HG02885 (cell line): ENCODE results near the gene MAS1.
A peak's percentile ranks its signal among the peaks of the same experiment; 100 is the strongest.
"Not testable (repeated sequence)": the region's sequence is repeated elsewhere in the genome, so short reads cannot be mapped to it uniquely, and the experiment has no call there.

ENCODE experiments used
- ATAC-seq: cut with Tn5 transposase; IDR thresholded peaks from one replicate; pipeline ENCODE4 v1.9.1; 2021; ENCODE audit warnings: mild to moderate bottlenecking; ENCODE audit not compliant: unreplicated experiment, poor library complexity

Gene MAS1

GRCh38 chr6:159890792-159891191 lies at the start of gene MAS1:
Gene MAS1, plus strand, starts transcription at chr6:159890988. Its CDS starts 15,968 bp downstream, at chr6:159906956.
- no peak for ATAC-seq

- ATAC-seq, result no peak
These were observed 48.8 kb upstream of the MAS1 start for GRCh38 chr6:159842035-159842434.

- ATAC-seq, result no peak
These were observed 45.8 kb upstream of the MAS1 start for GRCh38 chr6:159844737-159845645.

- not testable (repeated sequence) for ATAC-seq
These were observed 42.2 kb upstream of the MAS1 start for GRCh38 chr6:159848552-159848951.

GRCh38 chr6:159849851-159850250 lies 40.9 kb upstream of the MAS1 start:
- not testable (repeated sequence) for ATAC-seq

- ATAC-seq, result no peak
These were observed 37.9 kb upstream of the MAS1 start for GRCh38 chr6:159852877-159853276.

GRCh38 chr6:159853754-159854153 lies 37.0 kb upstream of the MAS1 start:
- ATAC-seq, result no peak

- no peak for ATAC-seq
These were observed 35.8 kb upstream of the MAS1 start for GRCh38 chr6:159854959-159855358.

- ATAC-seq, result no peak
These were observed 32.5 kb upstream of the MAS1 start for GRCh38 chr6:159858259-159858658.

GRCh38 chr6:159860482-159860881 lies 30.3 kb upstream of the MAS1 start:
- ATAC-seq, result no peak

- no peak for ATAC-seq
These were observed 28.7 kb upstream of the MAS1 start for GRCh38 chr6:159862103-159862502.

- ATAC-seq, result peak; percentile 65
These were observed 27.4 kb upstream of the MAS1 start for GRCh38 chr6:159863341-159863740.

- no peak for ATAC-seq
These were observed 25.4 kb upstream of the MAS1 start for GRCh38 chr6:159865226-159865920.

- ATAC-seq, result no peak
These were observed 24.2 kb upstream of the MAS1 start for GRCh38 chr6:159866286-159867247.

GRCh38 chr6:159871241-159871640 lies 19.5 kb upstream of the MAS1 start:
- no peak for ATAC-seq

GRCh38 chr6:159871906-159872305 lies 18.9 kb upstream of the MAS1 start:
- ATAC-seq, result no peak

- ATAC-seq, result no peak
These were observed 16.4 kb upstream of the MAS1 start for GRCh38 chr6:159874435-159874834.

- ATAC-seq, result peak; percentile 50
These were observed 15.6 kb upstream of the MAS1 start for GRCh38 chr6:159875194-159875593.

- ATAC-seq, result no peak
These were observed 14.5 kb upstream of the MAS1 start for GRCh38 chr6:159876242-159876641.

- no peak for ATAC-seq
These were observed 13.5 kb upstream of the MAS1 start for GRCh38 chr6:159877256-159877808.
